Gastroesophageal sphincter (tissue), 3 donors: Measurements from ENCODE around the gene ARCN1.

Experiments
- CTCF ChIP-seq, 4 experiments: fragments of 200-600 bp in 2 of 4; fragments of 450-650 bp in 2 of 4; sonication (generic) in 1 of 4; IDR thresholded peaks; one replicate each; pipeline ENCODE4 v1.5.1; 2017 to 2019; ENCODE audit warnings: antibody characterized with exemption in 4 of 4, mild to moderate bottlenecking in 2 of 4, moderate library complexity in 2 of 4
- POLR2A ChIP-seq, 2 donors: fragments of 450-650 bp; IDR thresholded peaks; one replicate each; pipeline ENCODE4 v1.6.1; 2017; ENCODE audit warnings: antibody characterized with exemption in 2 of 2, mild to moderate bottlenecking in 2 of 2, moderate library complexity in 1 of 2

- TF ChIP-seq CTCF (IDR thresholded peaks at IDR 0.05) (no peak), POLR2A (IDR thresholded peaks at IDR 0.05) (no peak)
Observed at GRCh38 chr11:118565051-118565450, 7.2 kb upstream of the ARCN1 start.
